Stomach (tissue), 4 donors: ENCODE data around the gene PRPF19.

Experiments
- CTCF ChIP-seq, 7 experiments: fragments of 450-650 bp in 4 of 7; fragments of 200-600 bp in 3 of 7; sonication (generic) in 3 of 7; IDR thresholded peaks; one replicate each; pipeline ENCODE4 v1.5.1; 2016 to 2019; ENCODE audit warnings: antibody characterized with exemption in 7 of 7, control low read depth in 2 of 7, mild to moderate bottlenecking in 1 of 7
- EP300 ChIP-seq: sonication (generic); formaldehyde crosslinking; IDR thresholded peaks from one replicate; pipeline ENCODE4 v1.6.1; 2017; ENCODE audit warnings: antibody characterized with exemption
- POLR2A ChIP-seq, 4 donors: fragments of 450-650 bp; IDR thresholded peaks; one replicate each; pipeline ENCODE4 v1.6.1; 2016; ENCODE audit warnings: antibody characterized with exemption in 4 of 4, control low read depth in 2 of 4, mild to moderate bottlenecking in 1 of 4, moderate library complexity in 1 of 4
- POLR2AphosphoS5 ChIP-seq, 3 donors: sonication (generic); formaldehyde crosslinking; IDR thresholded peaks; one replicate each; pipeline ENCODE4 v1.6.1; 2016; ENCODE audit warnings: antibody characterized with exemption in 3 of 3

DNA sequence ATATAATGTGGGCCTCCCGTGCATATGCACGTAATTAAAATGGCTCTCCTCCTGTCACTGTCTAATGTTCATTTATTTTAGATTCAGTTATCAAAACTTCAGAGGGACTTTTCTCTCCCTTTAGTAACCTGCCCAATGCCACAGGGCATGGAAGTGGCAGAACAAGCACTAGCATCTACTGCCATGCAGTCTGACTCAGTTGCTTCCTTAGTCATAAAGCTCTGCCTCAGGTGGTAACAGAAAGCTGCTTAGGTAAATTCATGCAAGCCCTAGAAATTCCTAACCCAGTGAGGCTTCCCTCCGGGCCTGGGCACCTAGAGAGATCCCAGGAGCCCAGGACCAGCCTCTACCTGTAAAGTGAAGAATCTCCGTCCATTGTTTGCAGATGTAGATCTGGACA, 8.9 kb downstream of the PRPF19 start:
- TF ChIP-seq CTCF (IDR thresholded peaks at IDR 0.05), result no peak
- no peak for TF ChIP-seq EP300
- TF ChIP-seq POLR2A (IDR thresholded peaks at IDR 0.05), result no peak
- TF ChIP-seq POLR2AphosphoS5 (IDR thresholded peaks at IDR 0.05), result no peak
